HepG2 (cell line): ENCODE measurements around the gene PSAP. TPM values are rescaled to one million over a fixed set of nuclear protein-coding genes. Genes with fewer than 3 reads are reported as not detected.
A peak's percentile ranks its signal among the peaks of the same experiment; 100 is the strongest.

Source experiments
- CBX2 ChIP-seq, 2 experiments: fragments of 200-600 bp in 1 of 2; sonication (generic); formaldehyde crosslinking in 1 of 2; IDR thresholded peaks; 2 replicates each; pipeline versions ENCODE4 v1.7.0 to v1.8.1; 2018 to 2022; ENCODE audit warnings: low read depth in 2 of 2, low read length in 1 of 2, mild to moderate bottlenecking in 1 of 2, missing genetic modification reagents in 1 of 2
- FOXJ3 ChIP-seq: sonication (generic); formaldehyde crosslinking; IDR thresholded peaks from 2 replicates; pipeline ENCODE4 v1.4.0; 2020; ENCODE audit warnings: missing genetic modification reagents, mild to moderate bottlenecking, borderline replicate concordance
- MYC ChIP-seq: sonication (generic); formaldehyde crosslinking; IDR thresholded peaks from 2 replicates; pipeline ENCODE4 v1.9.0; 2021; ENCODE audit warnings: missing genetic modification reagents, borderline replicate concordance
- NFATC3 ChIP-seq: sonication (generic); formaldehyde crosslinking; IDR thresholded peaks from 2 replicates; pipeline ENCODE4 v1.5.1; 2020; ENCODE audit warnings: mild to moderate bottlenecking, missing genetic modification reagents
- NFKBIZ ChIP-seq: IDR thresholded peaks from 2 replicates; pipeline ENCODE4 v1.6.1; 2018; ENCODE audit warnings: missing genetic modification reagents, missing compliant biosample characterization
- NRL ChIP-seq: sonication (generic); formaldehyde crosslinking; IDR thresholded peaks from 2 replicates; pipeline ENCODE4 v1.5.0; 2020; ENCODE audit warnings: missing genetic modification reagents, mild to moderate bottlenecking, moderate library complexity, borderline replicate concordance
- RFXAP ChIP-seq: sonication (generic); formaldehyde crosslinking; IDR thresholded peaks from 2 replicates; pipeline ENCODE4 v1.4.0; 2020; ENCODE audit warnings: missing genetic modification reagents, borderline replicate concordance
- SRSF4 ChIP-seq: fragments of 200-400 bp; formaldehyde crosslinking; IDR thresholded peaks from one replicate; pipeline ENCODE4 v1.6.1; 2018; ENCODE audit warnings: mild to moderate bottlenecking, low read depth, low read length, moderate library complexity; ENCODE audit not compliant: poor library complexity, severe bottlenecking
- SYNCRIP ChIP-seq: fragments of 200-400 bp; formaldehyde crosslinking; IDR thresholded peaks from 2 replicates; pipeline ENCODE4 v1.6.1; 2018; ENCODE audit warnings: mild to moderate bottlenecking, low read depth, low read length; ENCODE audit not compliant: insufficient read depth
- TBX2 ChIP-seq: sonication (generic); formaldehyde crosslinking; IDR thresholded peaks from 2 replicates; pipeline ENCODE4 v1.5.0; 2020; ENCODE audit warnings: missing genetic modification reagents, mild to moderate bottlenecking, borderline replicate concordance
- ZBTB26 ChIP-seq: IDR thresholded peaks from 2 replicates; pipeline ENCODE4 v1.6.1; 2016; ENCODE audit warnings: missing compliant biosample characterization, missing genetic modification reagents, borderline replicate concordance
- ZBTB3 ChIP-seq: sonication (generic); formaldehyde crosslinking; IDR thresholded peaks from 2 replicates; pipeline ENCODE4 v1.4.0; 2020; ENCODE audit warnings: low read depth, mild to moderate bottlenecking, moderate library complexity, missing genetic modification reagents, borderline replicate concordance
- ZFP36 ChIP-seq: fragments of 150-350 bp; IDR thresholded peaks from 2 replicates; pipeline ENCODE4 v1.6.1; 2018; ENCODE audit warnings: borderline replicate concordance, low read length, low read depth; ENCODE audit not compliant: partially characterized antibody
- ZMYM2 ChIP-seq: sonication (generic); formaldehyde crosslinking; IDR thresholded peaks from 2 replicates; pipeline ENCODE4 v1.8.0; 2022; ENCODE audit warnings: mild to moderate bottlenecking, missing genetic modification reagents
- ZNF160 ChIP-seq: sonication (generic); formaldehyde crosslinking; IDR thresholded peaks from 2 replicates; pipeline ENCODE4 v1.8.0; 2022; ENCODE audit warnings: mild to moderate bottlenecking, inconsistent platforms, missing genetic modification reagents
- ZNF207 ChIP-seq: fragments of 450-650 bp; IDR thresholded peaks from 2 replicates; pipeline ENCODE4 v1.6.1; 2016; ENCODE audit warnings: antibody characterized with exemption, borderline replicate concordance
- ZNF570 ChIP-seq: sonication (generic); formaldehyde crosslinking; IDR thresholded peaks from 2 replicates; pipeline ENCODE4 v1.4.0; 2020; ENCODE audit warnings: mild to moderate bottlenecking, missing genetic modification reagents, borderline replicate concordance
- ZNF761 ChIP-seq: sonication (generic); formaldehyde crosslinking; conservative IDR thresholded peaks from 2 replicates; pipeline ENCODE4 v1.4.0; 2020; ENCODE audit warnings: mild to moderate bottlenecking, missing genetic modification reagents
- ZSCAN21 ChIP-seq: sonication (generic); formaldehyde crosslinking; IDR thresholded peaks from 2 replicates; pipeline ENCODE4 v1.8.0; 2022; ENCODE audit warnings: mild to moderate bottlenecking, missing genetic modification reagents, moderate library complexity, borderline replicate concordance
- polyA plus RNA-seq, 8 experiments: library from polyadenylated mRNA; depleted of rRNA in 3 of 8; stranded (reverse) in 7 of 8; unstranded in 1 of 8; fragments of >200 nt; fragmentation: Illumina TruSeq in 4 of 8; extraction: Trizol in 4 of 8; gene quantifications; 2 replicates each; pipeline versions ENCODE4 v1.2.1 to v1.2.3, GENCODE V29; 2011 to 2016; ENCODE audit warnings: low read depth in 4 of 8, missing spikeins in 1 of 8, mixed read lengths in 1 of 8; ENCODE audit not compliant: insufficient read depth in 1 of 8
- total RNA-seq, 5 experiments: library from RNA; depleted of rRNA; stranded (reverse); fragments of >200 nt; fragmentation: Illumina TruSeq; extraction: Trizol; gene quantifications; 2 replicates each; pipeline ENCODE4 v1.2.3, GENCODE V29; 2016; ENCODE audit warnings: low read depth in 1 of 5
- TF ChIP-seq, protein P1 (sequence below): sonication (generic); formaldehyde crosslinking; IDR thresholded peaks from 2 replicates; pipeline ENCODE4 v1.5.0; 2020; ENCODE audit warnings: mild to moderate bottlenecking, missing genetic modification reagents
- TF ChIP-seq, protein P2 (sequence below): IDR thresholded peaks from 2 replicates; pipeline ENCODE4 v1.6.1; 2016
- TF ChIP-seq, protein P3 (sequence below): sonication (generic); formaldehyde crosslinking; IDR thresholded peaks from 2 replicates; pipeline ENCODE4 v1.4.0; 2020; ENCODE audit warnings: missing genetic modification reagents

The PSAP gene
- total and polyA plus RNA-seq, 2 of the 13 experiments (the other 11 are each of a cell fraction or from before 2014, with no cell fraction given): 323 to 643 TPM

GRCh38 chr10:71850743-71851464 is at the start of gene PSAP (continued):
- TF ChIP-seq RFXAP (CRISPR knock-in tag): no peak
- no peak for TF ChIP-seq CBX2 (IDR thresholded peaks at IDR 0.05; ENCODE audit: low read depth, low read length)
- no peak for TF ChIP-seq CBX2 (CRISPR knock-in tag; IDR thresholded peaks at IDR 0.05; ENCODE audit: low read depth)
- TF ChIP-seq NRL: peak; percentile 83; the same call in 1 of the 2 replicates
- TF ChIP-seq ZSCAN21: no peak; the same call in 1 of the 2 replicates
- TF ChIP-seq ZNF761 (CRISPR knock-in tag): peak; percentile 90
- TF ChIP-seq FOXJ3 (CRISPR knock-in tag): peak; percentile 17; the same call in 1 of the 2 replicates
- TF ChIP-seq ZBTB3 (CRISPR knock-in tag): peak; percentile 77; the same call in 1 of the 2 replicates
- 0 out of 2 replicates have a peak, but pooled peaks have one; percentile 16 for TF ChIP-seq NFKBIZ
- TF ChIP-seq, protein P1, sequence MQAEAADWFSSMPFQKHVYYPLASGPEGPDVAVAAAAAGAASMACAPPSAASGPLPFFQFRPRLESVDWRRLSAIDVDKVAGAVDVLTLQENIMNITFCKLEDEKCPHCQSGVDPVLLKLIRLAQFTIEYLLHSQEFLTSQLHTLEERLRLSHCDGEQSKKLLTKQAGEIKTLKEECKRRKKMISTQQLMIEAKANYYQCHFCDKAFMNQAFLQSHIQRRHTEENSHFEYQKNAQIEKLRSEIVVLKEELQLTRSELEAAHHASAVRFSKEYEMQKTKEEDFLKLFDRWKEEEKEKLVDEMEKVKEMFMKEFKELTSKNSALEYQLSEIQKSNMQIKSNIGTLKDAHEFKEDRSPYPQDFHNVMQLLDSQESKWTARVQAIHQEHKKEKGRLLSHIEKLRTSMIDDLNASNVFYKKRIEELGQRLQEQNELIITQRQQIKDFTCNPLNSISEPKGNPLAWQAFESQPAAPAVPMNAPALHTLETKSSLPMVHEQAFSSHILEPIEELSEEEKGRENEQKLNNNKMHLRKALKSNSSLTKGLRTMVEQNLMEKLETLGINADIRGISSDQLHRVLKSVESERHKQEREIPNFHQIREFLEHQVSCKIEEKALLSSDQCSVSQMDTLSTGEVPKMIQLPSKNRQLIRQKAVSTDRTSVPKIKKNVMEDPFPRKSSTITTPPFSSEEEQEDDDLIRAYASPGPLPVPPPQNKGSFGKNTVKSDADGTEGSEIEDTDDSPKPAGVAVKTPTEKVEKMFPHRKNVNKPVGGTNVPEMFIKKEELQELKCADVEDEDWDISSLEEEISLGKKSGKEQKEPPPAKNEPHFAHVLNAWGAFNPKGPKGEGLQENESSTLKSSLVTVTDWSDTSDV: peak; percentile 88; the same call in 1 of the 2 replicates
- peak; percentile 72 for TF ChIP-seq TBX2 (CRISPR knock-in tag)
- TF ChIP-seq ZFP36: no peak
- no peak for TF ChIP-seq SYNCRIP
- no peak for TF ChIP-seq ZNF207
- TF ChIP-seq ZBTB26 (CRISPR knock-in tag): no peak
- TF ChIP-seq, protein P2, sequence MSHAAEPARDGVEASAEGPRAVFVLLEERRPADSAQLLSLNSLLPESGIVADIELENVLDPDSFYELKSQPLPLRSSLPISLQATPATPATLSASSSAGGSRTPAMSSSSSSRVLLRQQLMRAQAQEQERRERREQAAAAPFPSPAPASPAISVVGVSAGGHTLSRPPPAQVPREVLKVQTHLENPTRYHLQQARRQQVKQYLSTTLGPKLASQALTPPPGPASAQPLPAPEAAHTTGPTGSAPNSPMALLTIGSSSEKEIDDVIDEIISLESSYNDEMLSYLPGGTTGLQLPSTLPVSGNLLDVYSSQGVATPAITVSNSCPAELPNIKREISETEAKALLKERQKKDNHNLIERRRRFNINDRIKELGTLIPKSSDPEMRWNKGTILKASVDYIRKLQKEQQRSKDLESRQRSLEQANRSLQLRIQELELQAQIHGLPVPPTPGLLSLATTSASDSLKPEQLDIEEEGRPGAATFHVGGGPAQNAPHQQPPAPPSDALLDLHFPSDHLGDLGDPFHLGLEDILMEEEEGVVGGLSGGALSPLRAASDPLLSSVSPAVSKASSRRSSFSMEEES (CRISPR knock-in tag): peak; percentile 85
- peak; percentile 71; the same call in 1 of the 2 replicates for TF ChIP-seq NFATC3 (CRISPR knock-in tag)
- TF ChIP-seq ZNF570 (CRISPR knock-in tag): no peak
- peak; percentile 73 for TF ChIP-seq MYC (CRISPR knock-in tag)
- TF ChIP-seq, protein P3, sequence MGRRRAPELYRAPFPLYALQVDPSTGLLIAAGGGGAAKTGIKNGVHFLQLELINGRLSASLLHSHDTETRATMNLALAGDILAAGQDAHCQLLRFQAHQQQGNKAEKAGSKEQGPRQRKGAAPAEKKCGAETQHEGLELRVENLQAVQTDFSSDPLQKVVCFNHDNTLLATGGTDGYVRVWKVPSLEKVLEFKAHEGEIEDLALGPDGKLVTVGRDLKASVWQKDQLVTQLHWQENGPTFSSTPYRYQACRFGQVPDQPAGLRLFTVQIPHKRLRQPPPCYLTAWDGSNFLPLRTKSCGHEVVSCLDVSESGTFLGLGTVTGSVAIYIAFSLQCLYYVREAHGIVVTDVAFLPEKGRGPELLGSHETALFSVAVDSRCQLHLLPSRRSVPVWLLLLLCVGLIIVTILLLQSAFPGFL (CRISPR knock-in tag): no peak
- no peak for TF ChIP-seq ZMYM2
- TF ChIP-seq ZNF160 (CRISPR knock-in tag): peak; percentile 52; the same call in 1 of the 2 replicates
- no peak for TF ChIP-seq SRSF4
